Activated B cell treated with CpG ODN at 0.5 μM for 24 hours (primary cell): Measurements from ENCODE around the gene KCNN3. TPM values are rescaled to one million over a fixed set of nuclear protein-coding genes. Genes with fewer than 3 reads are reported as not detected.

ENCODE experiments used
- ATAC-seq: fragments of 200-7000 bp; cut with Tn5 transposase; one replicate; pipeline ENCODE4 v1.10.0; 2021; ENCODE audit warnings: low read depth, mild to moderate bottlenecking, moderate library complexity
- CTCF ChIA-PET: fragments of 350-600 bp; sonication (Branson Sonifier 250); formaldehyde crosslinking; loops from one replicate; lab custom pipeline; 2021; ENCODE audit warnings: antibody characterized with exemption; lab: Charles Lee
- POLR2A ChIA-PET: fragments of 350-600 bp; sonication (Branson Sonifier 250); formaldehyde crosslinking; loops from one replicate; lab custom pipeline; 2021; ENCODE audit warnings: antibody characterized with exemption; lab: Charles Lee
- DNase-seq: peaks from one replicate; pipeline ENCODE4 v3.0.0; 2022
- H3K27ac Mint-ChIP-seq: one replicate; pipeline ENCODE4 v1.8.0; 2020; ENCODE audit warnings: mixed read lengths
- H3K27me3 Mint-ChIP-seq: one replicate; pipeline ENCODE4 v1.8.0; 2021; ENCODE audit warnings: mixed read lengths
- H3K36me3 Mint-ChIP-seq: one replicate; pipeline ENCODE4 v1.8.0; 2021; ENCODE audit warnings: low read depth, mixed read lengths
- H3K4me1 Mint-ChIP-seq: one replicate; pipeline ENCODE4 v1.8.0; 2021; ENCODE audit warnings: mixed read lengths
- H3K4me3 Mint-ChIP-seq: one replicate; pipeline ENCODE4 v1.8.0; 2020; ENCODE audit warnings: mild to moderate bottlenecking, mixed read lengths
- H3K9me3 Mint-ChIP-seq: one replicate; pipeline ENCODE4 v1.8.0; 2020; ENCODE audit warnings: mixed read lengths
- intact Hi-C: fragments of 100-400 bp; cut with micrococcal nuclease; formaldehyde crosslinking; loops from one replicate; pipeline ENCODE4 v1.15.1; 2024
- total RNA-seq: library from RNA; stranded (reverse); gene quantifications from 2 replicates; pipeline ENCODE4 v1.2.3, GENCODE V29; 2022
- TF ChIP-seq, protein P1 (sequence below): fragments of 200-600 bp; IDR thresholded peaks from one replicate; pipeline ENCODE4 v1.8.0; 2022; ENCODE audit warnings: antibody characterized with exemption, mild to moderate bottlenecking

KCNN3 gene
- total RNA-seq, 1 donor from 2014 or later: 1.1 TPM

DNA sequence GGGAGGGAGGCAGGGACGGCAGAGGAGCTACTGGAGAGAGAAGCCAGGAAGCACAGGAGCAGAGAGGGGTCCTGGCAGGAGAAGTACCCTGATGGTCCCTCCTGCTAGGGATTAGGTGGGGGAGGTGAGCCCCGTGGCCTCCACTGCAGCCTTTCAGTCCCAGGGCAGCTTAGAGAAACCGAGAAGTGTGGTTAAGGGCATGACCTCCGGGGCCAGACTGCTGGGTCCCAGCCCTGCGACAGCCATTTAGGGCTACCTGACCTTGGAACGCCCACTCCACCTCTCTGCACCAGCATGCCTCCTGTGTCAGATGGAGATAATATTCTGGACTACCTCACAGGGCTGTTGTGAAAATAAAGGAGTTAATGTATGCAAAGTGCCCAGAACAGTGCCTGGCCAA is 47.4 kb downstream of the KCNN3 start:
- Mint-ChIP-seq H3K4me3 (no peak overlapping the region), H3K27ac (no peak overlapping the region), H3K4me1 (peaks cover 12% of the 10 kb centered on the region), H3K36me3 (no peaks in the 10 kb centered on the region), H3K9me3 (no peaks in the 10 kb centered on the region), H3K27me3 (no peaks in the 10 kb centered on the region)
- intact Hi-C loops: no loop called here
- TF ChIP-seq, protein P1, sequence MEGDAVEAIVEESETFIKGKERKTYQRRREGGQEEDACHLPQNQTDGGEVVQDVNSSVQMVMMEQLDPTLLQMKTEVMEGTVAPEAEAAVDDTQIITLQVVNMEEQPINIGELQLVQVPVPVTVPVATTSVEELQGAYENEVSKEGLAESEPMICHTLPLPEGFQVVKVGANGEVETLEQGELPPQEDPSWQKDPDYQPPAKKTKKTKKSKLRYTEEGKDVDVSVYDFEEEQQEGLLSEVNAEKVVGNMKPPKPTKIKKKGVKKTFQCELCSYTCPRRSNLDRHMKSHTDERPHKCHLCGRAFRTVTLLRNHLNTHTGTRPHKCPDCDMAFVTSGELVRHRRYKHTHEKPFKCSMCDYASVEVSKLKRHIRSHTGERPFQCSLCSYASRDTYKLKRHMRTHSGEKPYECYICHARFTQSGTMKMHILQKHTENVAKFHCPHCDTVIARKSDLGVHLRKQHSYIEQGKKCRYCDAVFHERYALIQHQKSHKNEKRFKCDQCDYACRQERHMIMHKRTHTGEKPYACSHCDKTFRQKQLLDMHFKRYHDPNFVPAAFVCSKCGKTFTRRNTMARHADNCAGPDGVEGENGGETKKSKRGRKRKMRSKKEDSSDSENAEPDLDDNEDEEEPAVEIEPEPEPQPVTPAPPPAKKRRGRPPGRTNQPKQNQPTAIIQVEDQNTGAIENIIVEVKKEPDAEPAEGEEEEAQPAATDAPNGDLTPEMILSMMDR: no peak
- ATAC-seq (no peak), DNase-seq (no peak)
- ChIA-PET CTCF (no interaction called here), POLR2A (no interaction called here)

DNA sequence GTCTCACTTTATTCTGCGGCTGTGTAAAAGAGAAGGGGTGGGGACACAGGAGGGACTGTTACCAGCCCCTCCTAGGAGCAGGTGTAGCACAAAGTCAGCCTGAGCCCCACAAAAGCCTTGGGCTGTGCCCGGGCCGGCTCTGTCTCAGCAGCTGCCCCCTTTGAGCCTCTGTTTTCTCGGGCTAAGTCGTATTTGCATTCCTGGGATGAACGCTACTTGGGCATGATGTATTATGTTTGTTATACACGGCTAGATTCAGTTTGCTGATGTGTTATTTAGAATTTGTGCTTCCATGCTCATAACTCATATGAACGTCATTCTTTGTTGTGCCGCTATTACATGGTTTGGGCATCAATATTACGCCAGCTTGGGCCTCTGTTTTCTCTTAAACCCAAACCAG is 47.8 kb downstream of the KCNN3 start:
- CTCF ChIA-PET: no interaction called here
- ATAC-seq: no peak

DNA sequence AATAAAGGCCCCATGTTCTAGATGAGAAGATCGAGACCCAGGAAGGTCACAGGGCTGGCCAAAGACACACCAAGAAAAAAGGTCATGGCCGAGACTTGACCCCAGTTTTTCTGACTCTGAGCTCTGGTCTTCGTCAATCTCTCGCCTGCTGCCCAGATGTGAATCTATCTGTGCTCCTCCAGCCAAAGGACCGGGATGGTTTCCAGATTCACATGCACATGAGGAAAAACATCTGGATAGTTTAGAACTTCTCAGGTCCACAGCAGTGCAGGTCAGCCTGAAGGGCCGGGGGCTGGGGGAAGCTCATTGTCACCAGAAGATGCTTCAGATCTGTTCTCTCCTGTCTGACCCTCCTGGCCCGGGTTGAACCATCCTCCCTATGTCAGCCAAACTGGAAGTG is 49.0 kb downstream of the KCNN3 start:
- CTCF ChIA-PET: no interaction called here
- no peak for ATAC-seq
- intact Hi-C loops: no loop called here
- no peak overlapping the region for H3K4me3 Mint-ChIP-seq
- no peak overlapping the region for H3K27ac Mint-ChIP-seq
- no peak for DNase-seq
- POLR2A ChIA-PET: no interaction called here
- H3K4me1 Mint-ChIP-seq: peaks cover 12% of the 10 kb centered on the region
- H3K36me3 Mint-ChIP-seq: no peaks in the 10 kb centered on the region
- H3K9me3 Mint-ChIP-seq: no peaks in the 10 kb centered on the region
- H3K27me3 Mint-ChIP-seq: no peaks in the 10 kb centered on the region
- TF ChIP-seq, protein P1: no peak

More for the DNA sequence above, 47.8 kb downstream of the KCNN3 start:
- H3K4me1 Mint-ChIP-seq: peaks cover 12% of the 10 kb centered on the region
- H3K36me3 Mint-ChIP-seq: no peaks in the 10 kb centered on the region
- H3K9me3 Mint-ChIP-seq: no peaks in the 10 kb centered on the region
- H3K27ac Mint-ChIP-seq: no peak overlapping the region
- no peaks in the 10 kb centered on the region for H3K27me3 Mint-ChIP-seq
- no peak overlapping the region for H3K4me3 Mint-ChIP-seq
- intact Hi-C loops: no loop called here
- POLR2A ChIA-PET: no interaction called here
- TF ChIP-seq, protein P1: no peak
- no peak for DNase-seq

DNA sequence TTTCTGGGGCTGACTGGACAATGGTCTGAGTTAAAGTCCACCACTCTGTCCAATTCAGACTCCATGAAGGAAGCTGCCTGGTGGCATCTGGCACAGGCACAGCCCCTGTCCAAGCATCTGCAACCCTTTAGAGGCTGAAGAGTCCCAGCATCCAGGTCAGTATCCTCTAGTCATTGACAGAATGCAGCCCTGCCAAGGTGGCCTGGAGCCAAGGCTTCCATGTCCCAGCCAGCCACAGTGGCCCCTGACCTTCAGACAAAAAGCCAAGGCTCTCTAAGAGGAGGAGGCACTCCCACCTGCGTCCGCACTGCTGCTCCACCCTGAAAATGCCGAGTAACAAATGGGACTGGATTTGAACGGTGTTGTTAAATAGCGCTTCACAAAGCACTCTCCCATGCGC is 49.4 kb downstream of the KCNN3 start:
- no peak overlapping the region for H3K27ac Mint-ChIP-seq
- no peak for DNase-seq
- ChIA-PET POLR2A (no interaction called here), CTCF (no interaction called here)
- H3K27me3 Mint-ChIP-seq: no peaks in the 10 kb centered on the region
- H3K4me3 Mint-ChIP-seq: no peak overlapping the region
- no peaks in the 10 kb centered on the region for H3K36me3 Mint-ChIP-seq
- no peak for ATAC-seq
- TF ChIP-seq, protein P1: no peak
- H3K4me1 Mint-ChIP-seq: peaks cover 12% of the 10 kb centered on the region
- intact Hi-C loops: no loop called here
- no peaks in the 10 kb centered on the region for H3K9me3 Mint-ChIP-seq

DNA sequence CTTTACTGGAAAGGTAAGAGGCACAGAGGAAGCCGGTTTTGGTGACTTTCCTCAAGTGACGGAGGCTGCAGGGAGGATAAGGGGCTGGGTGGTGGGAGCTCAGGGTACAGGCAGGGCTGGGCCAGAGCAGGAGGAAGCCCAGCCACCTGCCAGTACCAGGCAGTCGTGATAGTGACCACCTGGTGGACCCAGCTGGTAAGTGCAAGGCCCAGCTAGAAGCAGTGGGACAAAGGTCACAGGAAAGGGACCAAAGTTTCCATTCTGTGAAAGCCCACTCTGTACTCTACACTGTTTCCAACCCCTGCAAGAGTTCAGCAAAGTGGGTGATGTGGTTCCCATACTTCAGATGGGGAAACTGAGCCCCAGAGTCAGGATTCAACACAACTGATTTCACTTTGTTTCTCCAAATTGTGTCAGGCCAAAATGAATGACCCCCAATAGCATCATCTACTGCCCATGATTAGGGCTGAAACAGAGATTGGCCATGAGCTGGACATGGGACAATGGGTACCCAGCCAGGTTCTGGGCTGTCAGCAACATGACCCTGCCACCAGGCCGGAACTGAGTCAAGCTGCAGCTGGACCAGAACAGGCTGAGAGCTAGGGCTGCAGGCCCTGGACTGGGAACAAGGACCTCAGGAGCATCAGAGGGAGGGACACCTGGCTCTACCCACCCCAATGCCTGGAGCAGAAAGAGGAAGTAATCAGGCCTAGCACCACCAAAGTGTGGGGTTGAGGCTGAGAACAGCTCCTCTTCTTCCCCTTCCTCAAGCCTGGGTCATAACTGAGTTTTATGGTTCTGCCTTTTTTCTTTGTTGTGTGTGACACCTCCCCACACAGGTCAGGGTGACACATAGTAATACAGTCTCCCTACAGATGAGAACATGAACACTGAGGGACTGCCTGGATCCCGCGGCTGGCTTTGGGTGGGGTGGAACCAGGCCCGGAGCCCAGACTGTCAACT is 50.2 kb downstream of the KCNN3 start:
- POLR2A ChIA-PET: interaction anchor here (0.7 kb wide), 1 partner anchor 11 kb away, joined by 4 read pairs; no protein-coding TSS in a partner anchor
- Mint-ChIP-seq H3K27ac (no peak overlapping the region), H3K27me3 (no peaks in the 10 kb centered on the region), H3K4me1 (peaks cover 12% of the 10 kb centered on the region), H3K9me3 (no peaks in the 10 kb centered on the region), H3K4me3 (no peak overlapping the region), H3K36me3 (no peaks in the 10 kb centered on the region)
- peak; percentile 68 for ATAC-seq
- CTCF ChIA-PET: interaction anchor here (0.6 kb wide), 1 partner anchor 103 kb away, joined by 4 read pairs; no protein-coding TSS in a partner anchor
- TF ChIP-seq, protein P1: no peak
- intact Hi-C loops: no loop called here
- DNase-seq: no peak
